CD4-positive, alpha-beta T cell treated with Interferon alpha-2 for 1 hour (primary cell): ENCODE results near the gene PCDHGA8.

Experiments
- DNase-seq, 2 donors: peaks; one replicate each; pipeline ENCODE4 v3.0.0-alpha.2; 2020 to 2022

PCDHGA8 gene

DNA sequence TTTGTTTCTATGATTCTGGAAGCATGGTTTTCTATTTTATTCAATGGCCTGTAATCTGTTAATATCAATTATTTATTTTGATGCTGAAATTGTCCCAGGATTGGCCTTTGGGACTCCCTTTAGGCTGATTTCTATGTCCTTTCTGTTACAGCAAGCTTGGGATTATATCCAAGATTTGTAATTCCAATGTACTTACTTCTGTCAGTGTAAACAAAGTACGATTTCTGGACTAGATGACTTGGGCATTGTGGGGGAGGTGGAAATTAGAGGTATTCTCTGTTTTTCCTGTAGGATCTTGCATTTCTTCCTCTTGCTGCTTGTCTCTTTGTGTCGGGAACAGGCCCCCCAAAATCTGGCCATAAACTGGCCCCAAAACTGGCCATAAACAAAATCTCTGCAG, 41.6 kb downstream of the PCDHGA8 start:
- no peak for DNase-seq

DNA sequence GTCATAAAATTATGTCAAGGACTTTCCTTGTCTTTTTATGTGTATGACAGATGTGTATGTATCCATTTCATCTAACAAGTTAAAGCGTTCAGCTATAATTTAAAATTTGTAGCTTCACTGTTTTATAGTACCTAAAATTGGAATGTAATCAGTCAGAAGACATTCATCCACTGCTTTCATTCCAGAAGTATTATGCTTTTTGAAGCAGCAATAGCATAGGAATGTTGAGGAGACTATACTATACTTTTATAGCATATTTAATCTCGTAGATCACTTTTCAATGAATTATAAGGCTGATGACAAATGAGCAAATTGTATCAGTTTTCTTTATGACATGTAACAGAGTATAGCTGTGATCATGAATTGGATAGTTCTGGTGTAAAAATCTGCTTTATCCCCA, 44.8 kb downstream of the PCDHGA8 start:
- DNase-seq = no peak

DNA sequence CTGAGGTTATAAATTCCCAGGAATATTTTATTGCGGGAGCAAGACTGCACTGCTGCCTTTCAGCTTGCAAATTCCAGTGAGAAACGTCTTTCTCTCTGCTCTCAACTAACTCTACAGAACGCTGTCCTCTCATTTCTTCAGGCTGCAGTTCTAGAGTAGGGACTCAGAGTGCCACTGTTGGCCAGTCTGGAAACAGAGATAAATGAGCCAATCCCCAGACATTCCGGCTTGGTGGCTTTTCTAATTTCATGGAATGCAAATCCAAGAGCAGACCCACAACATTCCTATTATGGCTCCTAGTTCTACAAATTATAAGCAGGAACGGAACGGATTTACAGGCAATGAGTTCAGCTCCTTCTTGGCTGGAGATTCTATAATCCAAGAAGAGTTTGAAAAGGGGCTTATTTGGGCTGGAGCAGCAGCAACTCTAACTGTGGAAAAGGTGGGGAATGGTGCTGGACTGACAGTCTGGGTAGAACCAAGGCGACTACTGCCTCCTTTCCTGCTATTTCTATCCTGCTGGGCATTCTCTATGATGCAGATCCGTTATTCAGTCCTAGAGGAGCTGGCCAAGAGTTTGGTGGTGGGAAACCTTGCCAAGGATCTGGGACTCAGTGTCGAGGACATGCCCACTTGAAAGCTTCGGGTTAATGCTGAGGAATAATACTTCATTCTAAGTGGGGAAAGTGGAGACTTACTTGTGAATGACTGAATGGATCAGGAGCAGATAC, 47.1 kb downstream of the PCDHGA8 start:
- no peak for DNase-seq

DNA sequence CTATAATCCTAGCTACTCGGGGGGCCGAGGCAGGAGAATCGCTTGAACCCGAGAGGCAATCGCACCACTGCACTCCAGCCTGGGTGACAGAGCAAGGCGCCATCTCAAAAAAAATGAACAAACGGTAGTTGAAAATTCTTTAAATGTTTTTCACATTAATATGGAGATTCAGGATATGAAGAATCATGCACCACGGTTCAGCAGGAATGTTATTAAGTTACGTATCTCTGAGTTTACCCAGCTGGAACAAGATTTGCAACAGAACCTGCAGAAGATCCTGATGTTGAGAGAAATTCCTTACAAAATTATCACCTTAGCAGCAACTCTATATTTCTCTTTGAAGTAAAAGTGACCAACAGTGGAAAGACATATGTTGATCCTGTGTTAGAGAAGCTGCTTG, 47.9 kb downstream of the PCDHGA8 start:
- no peak for DNase-seq

DNA sequence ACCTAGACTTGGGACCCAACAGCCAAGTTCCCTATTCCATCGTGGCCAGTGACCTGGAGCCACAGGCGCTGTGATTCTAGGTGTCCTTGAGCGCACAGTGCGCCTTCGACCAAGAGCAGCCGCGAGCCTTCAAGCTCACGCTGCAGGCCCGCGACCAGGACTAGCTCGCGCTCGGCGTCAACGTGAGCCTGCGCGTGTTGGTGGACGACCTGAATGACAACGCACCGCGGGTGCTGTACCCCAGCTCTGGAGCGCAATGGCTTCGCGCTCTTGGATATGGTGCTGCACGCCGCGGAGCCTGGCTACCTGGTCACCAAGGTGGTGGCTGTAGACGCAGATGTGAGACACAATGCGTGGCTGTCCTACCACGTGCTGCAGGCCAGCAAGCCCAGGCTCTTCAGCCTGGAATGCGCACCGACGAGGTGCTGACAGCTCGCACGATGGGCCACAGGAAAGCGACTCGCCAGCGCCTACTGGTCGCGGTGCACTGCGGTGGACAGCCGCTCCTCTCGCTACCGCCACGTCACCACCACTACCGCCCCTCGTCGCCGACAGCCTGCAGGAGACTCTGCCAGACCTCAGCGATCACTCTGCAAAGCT, 49.2 kb downstream of the PCDHGA8 start:
- no peak for DNase-seq
